ENCODE measurements around the gene OR10H5. TPM values are rescaled to one million over a fixed set of nuclear protein-coding genes. Genes with fewer than 3 reads are reported as not detected.
"Not testable (repeated sequence)": the region's sequence is repeated elsewhere in the genome, so short reads cannot be mapped to it uniquely, and the experiment has no call there.

OR10H5 gene
- polyA plus RNA-seq, 1 experiment, result not detected

DNA sequence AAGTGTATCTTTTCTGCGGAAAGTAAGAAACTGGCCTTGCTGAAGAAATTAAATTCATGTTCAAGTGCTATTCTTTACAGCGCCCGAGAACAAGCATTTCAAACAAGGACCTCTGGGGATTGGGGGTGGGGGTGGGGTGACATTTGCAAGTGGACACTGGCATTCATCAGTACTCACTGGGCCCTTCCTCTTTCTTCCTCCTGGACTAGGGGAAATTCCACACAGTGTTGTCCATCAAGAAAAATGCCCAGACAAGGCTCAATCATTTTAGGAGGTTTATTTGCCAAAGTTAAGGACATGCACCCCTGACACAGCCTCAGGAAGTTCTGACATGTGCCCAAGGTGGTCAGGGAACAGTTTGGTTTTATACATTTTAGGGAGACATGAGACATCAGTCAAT is 50.9 kb downstream of the OR10H5 start:
- H3K27me3 ChIP-seq (ENCODE audit: control insufficient read depth, insufficient read depth, low read length), result no peaks in the 10 kb centered on the region
- no peak for DNase-seq (ENCODE audit: low read depth, low spot score)
- no peak overlapping the region for H3K27ac ChIP-seq (ENCODE audit: low read depth, low read length)
- ChIA-PET CTCF (interaction anchor here (0.9 kb wide), 1 partner anchor 203 kb away, joined by 3 read pairs; no protein-coding TSS in a partner anchor), POLR2A (no interaction called here)
- TF ChIP-seq, protein P1, sequence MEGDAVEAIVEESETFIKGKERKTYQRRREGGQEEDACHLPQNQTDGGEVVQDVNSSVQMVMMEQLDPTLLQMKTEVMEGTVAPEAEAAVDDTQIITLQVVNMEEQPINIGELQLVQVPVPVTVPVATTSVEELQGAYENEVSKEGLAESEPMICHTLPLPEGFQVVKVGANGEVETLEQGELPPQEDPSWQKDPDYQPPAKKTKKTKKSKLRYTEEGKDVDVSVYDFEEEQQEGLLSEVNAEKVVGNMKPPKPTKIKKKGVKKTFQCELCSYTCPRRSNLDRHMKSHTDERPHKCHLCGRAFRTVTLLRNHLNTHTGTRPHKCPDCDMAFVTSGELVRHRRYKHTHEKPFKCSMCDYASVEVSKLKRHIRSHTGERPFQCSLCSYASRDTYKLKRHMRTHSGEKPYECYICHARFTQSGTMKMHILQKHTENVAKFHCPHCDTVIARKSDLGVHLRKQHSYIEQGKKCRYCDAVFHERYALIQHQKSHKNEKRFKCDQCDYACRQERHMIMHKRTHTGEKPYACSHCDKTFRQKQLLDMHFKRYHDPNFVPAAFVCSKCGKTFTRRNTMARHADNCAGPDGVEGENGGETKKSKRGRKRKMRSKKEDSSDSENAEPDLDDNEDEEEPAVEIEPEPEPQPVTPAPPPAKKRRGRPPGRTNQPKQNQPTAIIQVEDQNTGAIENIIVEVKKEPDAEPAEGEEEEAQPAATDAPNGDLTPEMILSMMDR (IDR thresholded peaks at IDR 0.05; ENCODE audit: low read depth, low read length), result no peak
- H3K4me3 ChIP-seq (ENCODE audit: low read depth, low read length), result no peak overlapping the region
- H3K9me3 ChIP-seq (ENCODE audit: control insufficient read depth, insufficient read depth, low read length), result peaks cover 7% of the 10 kb centered on the region; the same call in 1 of the 2 replicates

DNA sequence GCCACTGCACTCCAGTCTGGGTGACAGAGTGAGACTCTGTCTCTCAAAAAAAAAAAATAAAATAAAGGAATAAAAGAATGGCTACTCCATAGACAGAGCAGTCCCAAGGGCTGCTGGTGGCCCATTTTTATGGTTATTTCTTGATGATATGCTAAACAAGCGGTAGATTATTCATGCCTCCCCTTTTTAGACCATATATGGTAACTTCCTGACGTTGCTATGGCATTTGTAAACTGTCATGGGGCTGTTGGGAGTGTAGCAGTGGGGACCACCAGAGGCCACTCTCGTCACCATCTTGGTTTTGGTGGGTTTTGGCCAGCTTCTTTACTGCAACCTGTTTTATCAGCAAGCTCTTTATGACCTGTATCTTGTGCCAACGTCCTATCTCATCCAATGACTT is 52.4 kb downstream of the OR10H5 start:
- DNase-seq (ENCODE audit: low read depth, low spot score); H3K27me3 ChIP-seq (ENCODE audit: control insufficient read depth, insufficient read depth, low read length); CTCF ChIA-PET; H3K4me3 ChIP-seq (ENCODE audit: low read depth, low read length); H3K9me3 ChIP-seq (ENCODE audit: control insufficient read depth, insufficient read depth, low read length); H3K27ac ChIP-seq (ENCODE audit: low read depth, low read length); POLR2A ChIA-PET: not testable (repeated sequence)

DNA sequence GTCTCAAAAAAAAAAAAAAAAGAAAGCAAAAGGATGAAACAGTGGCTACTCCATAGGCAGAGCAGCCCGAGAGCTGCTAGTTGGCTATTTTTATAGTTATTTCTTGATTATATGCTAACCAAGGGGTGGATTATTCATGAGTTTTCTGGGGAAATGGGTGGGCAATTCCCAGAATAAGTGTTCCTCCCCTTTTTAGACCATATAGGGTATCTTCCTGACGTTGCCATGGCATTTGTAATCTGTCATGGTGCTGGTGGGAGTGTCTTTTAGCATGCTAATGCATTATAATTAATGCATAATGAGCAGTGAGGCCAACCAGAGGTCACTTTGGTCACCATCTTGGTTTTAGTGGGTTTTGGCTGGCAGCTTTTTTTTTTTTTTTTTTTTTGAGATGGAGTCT is 53.4 kb downstream of the OR10H5 start:
- Histone ChIP-seq H3K27ac (ENCODE audit: low read depth, low read length) (no peak overlapping the region), H3K4me3 (ENCODE audit: low read depth, low read length) (no peak overlapping the region), H3K9me3 (ENCODE audit: control insufficient read depth, insufficient read depth, low read length) (peaks cover 7% of the 10 kb centered on the region; the same call in 1 of the 2 replicates), H3K27me3 (ENCODE audit: control insufficient read depth, insufficient read depth, low read length) (no peaks in the 10 kb centered on the region)
- TF ChIP-seq, protein P1 (IDR thresholded peaks at IDR 0.05; ENCODE audit: low read depth, low read length), result no peak
- CTCF ChIA-PET, result no interaction called here
- POLR2A ChIA-PET, result no interaction called here
- no peak for DNase-seq (ENCODE audit: low read depth, low spot score)

DNA sequence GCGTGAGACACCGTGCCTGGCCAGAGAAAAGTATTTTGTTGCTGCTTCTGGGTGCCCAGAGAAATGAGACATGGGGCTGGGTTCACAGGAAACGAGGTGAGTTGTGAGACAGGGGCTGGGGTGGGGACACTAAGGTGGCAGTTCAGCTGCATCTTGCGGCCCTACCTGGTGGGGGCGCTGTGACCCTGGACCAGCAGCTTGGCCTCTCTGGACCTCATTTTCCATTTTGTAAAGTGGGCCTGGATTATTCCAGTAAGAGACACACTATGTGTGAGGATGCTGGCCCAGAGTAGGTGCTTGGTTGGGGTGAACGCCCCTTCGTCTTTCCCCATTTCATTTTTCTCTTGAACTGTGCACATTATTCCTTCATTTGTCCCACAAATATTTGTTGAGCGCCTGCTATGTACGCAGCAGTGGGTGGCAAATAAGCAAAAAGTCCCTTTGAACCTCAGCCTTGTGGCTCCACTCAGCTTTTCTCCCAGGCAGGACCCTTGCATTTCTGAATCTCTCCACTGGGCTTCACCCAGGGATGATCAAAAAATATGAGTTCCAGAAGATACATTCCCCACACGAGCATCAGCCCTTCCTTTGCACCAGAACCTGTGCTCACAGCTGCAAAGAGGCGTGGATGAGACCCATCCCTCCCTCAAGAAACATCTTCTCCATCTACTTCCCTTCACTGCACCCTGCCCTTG is 54.6 kb downstream of the OR10H5 start:
- H3K27ac ChIP-seq (ENCODE audit: low read depth, low read length), result no peak overlapping the region
- H3K27me3 ChIP-seq (ENCODE audit: control insufficient read depth, insufficient read depth, low read length), result no peaks in the 10 kb centered on the region
- H3K4me3 ChIP-seq (ENCODE audit: low read depth, low read length), result no peak overlapping the region
- ChIA-PET CTCF (no interaction called here), POLR2A (no interaction called here)
- DNase-seq (ENCODE audit: low read depth, low spot score), result no peak
- TF ChIP-seq, protein P1 (IDR thresholded peaks at IDR 0.05; ENCODE audit: low read depth, low read length), result no peak
- no peaks in the 10 kb centered on the region for H3K9me3 ChIP-seq (ENCODE audit: control insufficient read depth, insufficient read depth, low read length)

DNA sequence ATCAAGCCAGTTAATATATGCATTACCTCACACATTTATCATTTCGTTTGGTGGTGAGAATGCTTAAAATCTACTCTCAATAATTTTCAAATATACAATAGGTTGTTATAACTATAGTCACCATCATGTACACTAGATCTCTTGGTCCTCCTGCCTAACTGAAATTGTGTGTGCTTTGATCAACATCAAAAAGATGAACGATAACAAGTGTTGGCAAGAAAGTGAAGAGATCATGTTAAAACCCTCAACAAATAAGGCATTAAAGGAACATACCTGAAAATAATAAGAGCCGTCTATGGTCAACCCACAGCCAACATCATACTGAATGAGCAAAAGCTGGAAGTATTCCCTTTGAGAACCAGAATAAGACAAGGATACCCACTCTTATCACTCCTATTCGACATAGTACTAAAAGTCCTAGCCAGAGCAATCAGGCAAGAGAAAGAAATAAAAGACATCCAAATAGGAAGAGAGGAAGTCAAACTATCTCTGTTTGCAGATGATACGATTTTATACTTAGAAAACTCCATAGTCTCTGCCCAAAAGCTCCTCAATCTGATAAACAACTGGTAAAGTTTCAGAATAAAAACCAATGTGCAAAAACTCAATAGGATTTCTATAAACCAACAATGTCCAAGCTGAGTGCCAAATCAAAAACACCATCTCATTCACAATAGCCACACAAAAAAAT is 55.9 kb downstream of the OR10H5 start:
- ChIA-PET CTCF (no interaction called here), POLR2A (no interaction called here)
- DNase-seq (ENCODE audit: low read depth, low spot score), result no peak
- Histone ChIP-seq H3K27ac (ENCODE audit: low read depth, low read length) (no peak overlapping the region), H3K4me3 (ENCODE audit: low read depth, low read length) (no peak overlapping the region), H3K9me3 (ENCODE audit: control insufficient read depth, insufficient read depth, low read length) (no peaks in the 10 kb centered on the region), H3K27me3 (ENCODE audit: control insufficient read depth, insufficient read depth, low read length) (no peaks in the 10 kb centered on the region)
- TF ChIP-seq, protein P1 (IDR thresholded peaks at IDR 0.05; ENCODE audit: low read depth, low read length), result no peak

DNA sequence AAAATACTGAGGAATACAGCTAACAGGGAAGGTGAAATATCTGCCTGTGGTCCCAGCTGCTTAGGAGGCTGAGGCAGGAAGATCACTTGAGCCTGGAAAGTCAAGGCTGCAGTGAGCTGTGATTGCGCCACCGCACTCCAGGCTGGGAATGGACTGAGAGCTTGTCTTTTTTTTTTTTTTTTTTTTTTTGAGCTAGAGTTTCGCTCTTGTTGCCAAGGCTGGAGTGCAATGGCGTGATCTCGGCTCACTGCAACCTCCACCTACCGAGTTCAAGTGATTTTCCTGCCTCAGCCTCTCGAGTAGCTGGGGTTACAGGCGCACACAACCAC is 56.4 kb downstream of the OR10H5 start:
- CTCF ChIA-PET; H3K9me3 ChIP-seq (ENCODE audit: control insufficient read depth, insufficient read depth, low read length); H3K4me3 ChIP-seq (ENCODE audit: low read depth, low read length); H3K27ac ChIP-seq (ENCODE audit: low read depth, low read length); POLR2A ChIA-PET; DNase-seq (ENCODE audit: low read depth, low spot score); H3K27me3 ChIP-seq (ENCODE audit: control insufficient read depth, insufficient read depth, low read length): not testable (repeated sequence)

All from AG04450 (cell line).